Caco-2 (cell line): Measurements from ENCODE around the gene ADGRF5. TPM values are rescaled to one million over a fixed set of nuclear protein-coding genes. Genes with fewer than 3 reads are reported as not detected.

Experiments
- BruUV-seq: library from RNA; stranded (reverse); fragments of 400-500 nt; replicated peaks from 2 replicates; lab custom pipeline; 2021; lab: Mats Ljungman, UMichigan
- CTCF ChIA-PET: fragments of 300-600 bp; sonication (Branson Sonifier 250); formaldehyde crosslinking; loops from one replicate; lab custom pipeline; 2022; ENCODE audit warnings: antibody characterized with exemption; lab: Charles Lee
- POLR2A ChIA-PET: fragments of 300-600 bp; sonication (Branson Sonifier 250); formaldehyde crosslinking; loops from one replicate; lab custom pipeline; 2022; ENCODE audit warnings: antibody characterized with exemption; lab: Charles Lee
- DNase-seq, 2 experiments: peaks; one replicate each; pipeline versions ENCODE4 v3.0.0 to v3.0.0-alpha.2; 2020 to 2022
- H3K27me3 ChIP-seq: replicated peaks from 2 replicates; pipeline ENCODE4 v1.6.0; 2011; ENCODE audit warnings: low read length; ENCODE audit not compliant: control insufficient read depth, insufficient read depth
- H3K36me3 ChIP-seq: 2 replicates; pipeline ENCODE4 v1.5.1; 2011; ENCODE audit warnings: low read length; ENCODE audit not compliant: control insufficient read depth, insufficient read depth
- H3K4me1 ChIP-seq: fragments of 250-450 bp; sonication (Bioruptor Pico); 2 replicates; pipeline ENCODE4 v1.5.1; 2020; ENCODE audit warnings: mild to moderate bottlenecking
- H3K4me3 ChIP-seq: 2 replicates; pipeline ENCODE4 v1.5.1; 2011; ENCODE audit warnings: low read depth, mild to moderate bottlenecking, control low read depth, low read length
- H3K9me3 ChIP-seq: fragments of 250-450 bp; sonication (Bioruptor Pico); 2 replicates; pipeline ENCODE4 v1.5.1; 2020; ENCODE audit warnings: mild to moderate bottlenecking, moderate library complexity
- H3K27ac Mint-ChIP-seq: one replicate; pipeline ENCODE4 v1.8.0; 2022; ENCODE audit warnings: mixed read lengths; ENCODE audit not compliant: unreplicated experiment
- H3K27me3 Mint-ChIP-seq: one replicate; pipeline ENCODE4 v1.8.0; 2022; ENCODE audit warnings: mixed read lengths; ENCODE audit not compliant: insufficient read depth, unreplicated experiment
- H3K36me3 Mint-ChIP-seq: one replicate; pipeline ENCODE4 v1.8.0; 2022; ENCODE audit warnings: mild to moderate bottlenecking, mixed read lengths; ENCODE audit not compliant: insufficient read depth, unreplicated experiment
- H3K4me1 Mint-ChIP-seq: one replicate; pipeline ENCODE4 v1.8.0; 2022; ENCODE audit warnings: low read depth, mixed read lengths; ENCODE audit not compliant: unreplicated experiment
- H3K4me3 Mint-ChIP-seq: one replicate; pipeline ENCODE4 v1.8.0; 2022; ENCODE audit warnings: mild to moderate bottlenecking, moderate library complexity, mixed read lengths; ENCODE audit not compliant: unreplicated experiment
- H3K9me3 Mint-ChIP-seq: one replicate; pipeline ENCODE4 v1.8.0; 2022; ENCODE audit warnings: mixed read lengths; ENCODE audit not compliant: unreplicated experiment
- CTCF ChIP-seq, 2 experiments: fragments of 200-600 bp in 1 of 2; IDR thresholded peaks; 1 replicate in 1 of 2; 2 replicates in 1 of 2; pipeline versions ENCODE4 v1.5.1 to v1.8.0; 2011 to 2022; ENCODE audit warnings: antibody characterized with exemption in 1 of 2, control low read depth in 1 of 2, inconsistent platforms in 1 of 2, low read depth in 1 of 2, low read length in 1 of 2, mild to moderate bottlenecking in 1 of 2, moderate library complexity in 1 of 2; ENCODE audit not compliant: insufficient read depth in 1 of 2, severe bottlenecking in 1 of 2, unreplicated experiment in 1 of 2
- intact Hi-C: fragments of 100-400 bp; cut with micrococcal nuclease; formaldehyde crosslinking; loops from one replicate; pipeline ENCODE4 v1.10.0; 2022; ENCODE audit not compliant: unreplicated experiment
- total RNA-seq: library from RNA; stranded (reverse); gene quantifications from 2 replicates; pipeline ENCODE4 v1.2.3, GENCODE V29; 2022

ADGRF5 gene
- total RNA-seq, 1 experiment from 2014 or later, result not detected

- no peaks in the 10 kb centered on the region for H3K9me3 Mint-ChIP-seq
- H3K4me3 Mint-ChIP-seq, result no peak overlapping the region
- peaks cover 3% of the 10 kb centered on the region for H3K27me3 Mint-ChIP-seq
- intact Hi-C loops, result no loop called here
- H3K4me3 ChIP-seq, result no peak overlapping the region
- H3K36me3 ChIP-seq, result no peaks in the 10 kb centered on the region
- H3K9me3 ChIP-seq, result no peaks in the 10 kb centered on the region
- H3K4me1 ChIP-seq, result no peaks in the 10 kb centered on the region
- TF ChIP-seq CTCF (IDR thresholded peaks at IDR 0.05; ENCODE audit: insufficient read depth in 1 of 2, low read depth in 1 of 2, low read length in 1 of 2, severe bottlenecking in 1 of 2, unreplicated experiment in 1 of 2), result no peak
- H3K36me3 Mint-ChIP-seq, result no peaks in the 10 kb centered on the region
- no peaks in the 10 kb centered on the region for H3K4me1 Mint-ChIP-seq
- H3K27ac Mint-ChIP-seq, result no peak overlapping the region
- H3K27me3 ChIP-seq, result no peaks in the 10 kb centered on the region
- DNase-seq, result no peak
- no TSS peak for BruUV-seq
- CTCF ChIA-PET, result no interaction called here
- POLR2A ChIA-PET, result no interaction called here
Measured at GRCh38 chr6:46915380-46915779, 6.4 kb downstream of the ADGRF5 start.

- Histone ChIP-seq H3K36me3 (no peaks in the 10 kb centered on the region), H3K4me3 (no peak overlapping the region), H3K9me3 (no peaks in the 10 kb centered on the region), H3K27me3 (no peaks in the 10 kb centered on the region), H3K4me1 (no peaks in the 10 kb centered on the region)
- ChIA-PET POLR2A (no interaction called here), CTCF (no interaction called here)
- no TSS peak for BruUV-seq
- H3K36me3 Mint-ChIP-seq, result no peaks in the 10 kb centered on the region
- H3K27me3 Mint-ChIP-seq, result peaks cover 3% of the 10 kb centered on the region
- H3K4me1 Mint-ChIP-seq, result no peaks in the 10 kb centered on the region
- TF ChIP-seq CTCF (IDR thresholded peaks at IDR 0.05; ENCODE audit: insufficient read depth in 1 of 2, low read depth in 1 of 2, low read length in 1 of 2, severe bottlenecking in 1 of 2, unreplicated experiment in 1 of 2), result no peak
- intact Hi-C loops, result no loop called here
- DNase-seq, result no peak
- no peaks in the 10 kb centered on the region for H3K9me3 Mint-ChIP-seq
- H3K4me3 Mint-ChIP-seq, result no peak overlapping the region
- H3K27ac Mint-ChIP-seq, result no peak overlapping the region
Measured at GRCh38 chr6:46914279-46914810, 7.4 kb downstream of the ADGRF5 start.

- H3K36me3 ChIP-seq, result no peaks in the 10 kb centered on the region
- Mint-ChIP-seq H3K4me1 (no peaks in the 10 kb centered on the region), H3K9me3 (no peaks in the 10 kb centered on the region), H3K36me3 (no peaks in the 10 kb centered on the region), H3K4me3 (no peak overlapping the region), H3K27me3 (peaks cover 4% of the 10 kb centered on the region), H3K27ac (no peak overlapping the region)
- H3K27me3 ChIP-seq, result no peaks in the 10 kb centered on the region
- no peak for DNase-seq
- H3K4me1 ChIP-seq, result no peaks in the 10 kb centered on the region
- CTCF ChIA-PET, result no interaction called here
- no TSS peak for BruUV-seq
- intact Hi-C loops, result no loop called here
- H3K4me3 ChIP-seq, result no peak overlapping the region
- no peaks in the 10 kb centered on the region for H3K9me3 ChIP-seq
- POLR2A ChIA-PET, result no interaction called here
- no peak for TF ChIP-seq CTCF (IDR thresholded peaks at IDR 0.05; ENCODE audit: insufficient read depth in 1 of 2, low read depth in 1 of 2, low read length in 1 of 2, severe bottlenecking in 1 of 2, unreplicated experiment in 1 of 2)
Measured at GRCh38 chr6:46909371-46909770, 12.4 kb downstream of the ADGRF5 start.
